HG02798 (cell line): ENCODE results near the gene YAP1.
"Not testable (repeated sequence)": the region's sequence is repeated elsewhere in the genome, so short reads cannot be mapped to it uniquely, and the experiment has no call there.

Experiments used
- ATAC-seq: cut with Tn5 transposase; IDR thresholded peaks from one replicate; pipeline ENCODE4 v1.9.1; 2021; ENCODE audit warnings: mild to moderate bottlenecking; ENCODE audit not compliant: unreplicated experiment, poor library complexity

The YAP1 gene

GRCh38 chr11:102194990-102195389 lies 84.7 kb downstream of the YAP1 start:
- ATAC-seq = no peak

GRCh38 chr11:102196351-102196750 lies 86.1 kb downstream of the YAP1 start:
- no peak for ATAC-seq

- no peak for ATAC-seq
Observed at GRCh38 chr11:102196816-102197215, 86.6 kb downstream of the YAP1 start.

GRCh38 chr11:102197670-102198139 lies 87.5 kb downstream of the YAP1 start:
- no peak for ATAC-seq

GRCh38 chr11:102199673-102200072 lies 89.4 kb downstream of the YAP1 start:
- no peak for ATAC-seq

GRCh38 chr11:102200325-102200724 lies 90.1 kb downstream of the YAP1 start:
- not testable (repeated sequence) for ATAC-seq

GRCh38 chr11:102201776-102202175 lies 91.5 kb downstream of the YAP1 start:
- no peak for ATAC-seq

- no peak for ATAC-seq
Observed at GRCh38 chr11:102202972-102203371, 92.7 kb downstream of the YAP1 start.

- ATAC-seq = no peak
Observed at GRCh38 chr11:102204174-102204573, 93.9 kb downstream of the YAP1 start.

GRCh38 chr11:102205805-102206204 lies 95.6 kb downstream of the YAP1 start:
- no peak for ATAC-seq

- ATAC-seq = no peak
Observed at GRCh38 chr11:102208835-102209234, 98.6 kb downstream of the YAP1 start.

GRCh38 chr11:102214623-102215022 lies 104.4 kb downstream of the YAP1 start:
- no peak for ATAC-seq

GRCh38 chr11:102216433-102217075 lies 106.3 kb downstream of the YAP1 start:
- no peak for ATAC-seq

GRCh38 chr11:102220728-102221467 lies 110.7 kb downstream of the YAP1 start:
- ATAC-seq = no peak

- no peak for ATAC-seq
Observed at GRCh38 chr11:102223859-102224258, 113.6 kb downstream of the YAP1 start.

- ATAC-seq = no peak
Observed at GRCh38 chr11:102225689-102226568, 115.7 kb downstream of the YAP1 start.

GRCh38 chr11:102226702-102227490 lies 116.6 kb downstream of the YAP1 start:
- ATAC-seq = no peak

GRCh38 chr11:102229510-102230123 lies 119.4 kb downstream of the YAP1 start:
- ATAC-seq = no peak

GRCh38 chr11:102230186-102230585 lies 119.9 kb downstream of the YAP1 start:
- ATAC-seq = no peak

GRCh38 chr11:102230911-102231310 lies 120.7 kb downstream of the YAP1 start:
- ATAC-seq = no peak
